ENCODE measurements around the gene CTSH. TPM values are rescaled to one million over a fixed set of nuclear protein-coding genes. Genes with fewer than 3 reads are reported as not detected.

CTSH gene
- total RNA-seq, 1 donor from 2014 or later = 40.5 TPM

DNA sequence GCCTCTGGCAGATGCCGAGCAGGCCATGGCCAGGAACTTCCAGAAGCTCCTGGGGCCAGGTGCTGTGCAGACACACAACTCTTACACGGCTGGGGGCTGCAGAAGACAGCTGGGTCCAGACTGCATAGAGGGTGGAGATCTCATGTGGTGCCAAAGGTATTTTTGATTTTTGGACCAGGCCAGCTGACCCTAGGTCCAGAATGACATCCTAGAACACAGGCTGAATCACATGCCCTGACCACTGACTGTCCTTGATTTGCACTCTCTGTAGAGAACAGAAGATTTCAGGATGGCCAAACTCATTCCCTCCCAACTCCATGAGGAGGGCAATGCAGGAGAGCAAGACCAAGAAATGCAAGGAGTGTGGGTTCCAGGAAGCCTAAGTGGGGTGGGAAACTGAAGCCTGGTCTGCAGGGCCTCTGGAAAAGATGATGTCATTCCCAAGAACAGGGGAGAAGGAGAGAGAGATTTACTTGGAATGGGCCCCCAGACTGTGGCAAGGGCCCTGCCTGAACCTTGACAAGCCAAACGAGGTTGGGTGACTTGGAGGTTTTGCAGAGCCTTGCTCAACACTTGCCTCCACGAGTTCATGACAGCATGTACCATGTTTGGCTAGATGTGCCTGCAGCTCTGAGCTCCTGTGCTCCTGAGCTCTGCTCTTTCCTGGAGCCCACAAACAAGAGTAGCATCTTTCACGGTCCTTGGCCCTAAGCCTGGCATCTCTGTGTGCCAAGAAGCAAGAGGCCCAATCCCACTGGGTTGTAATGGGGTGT is 38.5 kb upstream of the CTSH start:
- Mint-ChIP-seq H3K9me3 (no peaks in the 10 kb centered on the region), H3K27me3 (peaks cover 5% of the 10 kb centered on the region), H3K4me3 (no peak overlapping the region), H3K4me1 (peaks cover 6% of the 10 kb centered on the region), H3K36me3 (ENCODE audit: low read depth) (no peaks in the 10 kb centered on the region), H3K27ac (no peak overlapping the region)
- intact Hi-C loops (cut with micrococcal nuclease) = no loop called here
- DNase-seq = no peak

DNA sequence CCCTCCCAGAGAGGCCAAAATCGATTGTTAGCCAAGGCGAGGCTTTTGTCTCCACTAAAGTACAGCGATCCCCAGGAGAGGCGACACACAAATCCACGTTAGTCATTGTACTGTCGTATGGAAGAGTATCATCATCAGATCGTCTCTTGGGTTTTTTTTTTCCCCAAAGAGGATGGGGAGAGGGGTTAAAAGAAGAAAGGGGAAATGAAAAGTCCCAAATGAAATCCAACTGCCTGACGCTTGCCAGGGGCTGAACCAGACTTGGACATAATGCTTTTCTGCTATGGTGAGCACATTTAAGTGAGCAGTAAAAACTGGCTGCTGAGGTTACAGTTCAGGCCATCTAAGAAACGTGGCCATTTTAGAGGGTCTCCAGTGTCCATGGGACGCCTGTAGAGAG is 37.9 kb upstream of the CTSH start:
- Mint-ChIP-seq H3K4me1 (peaks cover 7% of the 10 kb centered on the region), H3K4me3 (no peak overlapping the region), H3K36me3 (ENCODE audit: low read depth) (no peaks in the 10 kb centered on the region), H3K27ac (no peak overlapping the region), H3K9me3 (no peaks in the 10 kb centered on the region), H3K27me3 (peaks cover 5% of the 10 kb centered on the region)
- DNase-seq = no peak
- intact Hi-C loops (cut with micrococcal nuclease) = no loop called here

DNA sequence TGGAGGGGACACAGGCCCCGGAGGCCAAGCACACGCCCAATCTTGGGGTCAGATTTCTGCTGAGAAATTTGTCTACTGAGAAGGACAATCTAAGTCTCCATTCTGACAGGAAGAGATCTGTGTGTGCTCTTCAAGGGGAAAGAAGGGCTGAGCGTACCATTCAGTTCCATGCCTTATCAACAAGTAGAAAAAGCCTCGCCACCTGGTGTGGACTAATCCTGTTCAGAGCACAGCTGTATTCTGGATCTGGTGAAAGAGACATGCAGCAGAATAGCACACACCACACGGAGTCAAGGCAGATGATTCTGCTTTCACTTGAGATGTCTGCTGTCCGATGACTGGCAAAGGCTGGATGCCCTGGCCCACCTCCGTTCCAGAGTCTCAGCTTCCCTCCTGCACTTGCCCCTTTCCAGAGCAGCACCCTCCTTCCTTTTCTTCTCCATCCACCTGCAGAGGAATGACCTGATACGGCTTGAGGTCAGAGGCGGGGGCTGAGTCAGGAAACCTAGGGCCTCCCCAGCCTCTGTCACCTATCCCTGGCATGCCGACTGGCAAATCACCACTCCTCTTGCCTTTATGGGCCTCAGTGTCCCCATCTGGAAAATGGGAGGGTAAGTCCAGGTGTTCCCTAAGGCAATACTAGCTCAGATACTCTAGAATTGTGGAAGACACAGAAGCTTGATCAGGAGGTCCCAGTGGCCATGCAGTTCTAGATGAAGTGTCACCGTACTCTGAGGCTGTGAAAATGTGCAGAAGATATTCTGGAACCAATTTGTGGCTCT is 36.9 kb upstream of the CTSH start:
- Mint-ChIP-seq H3K27me3 (peaks cover 5% of the 10 kb centered on the region), H3K36me3 (ENCODE audit: low read depth) (no peaks in the 10 kb centered on the region), H3K4me3 (no peak overlapping the region), H3K4me1 (peaks cover 13% of the 10 kb centered on the region), H3K27ac (no peak overlapping the region), H3K9me3 (no peaks in the 10 kb centered on the region)
- no peak for DNase-seq
- intact Hi-C loops (cut with micrococcal nuclease) = no loop called here

DNA sequence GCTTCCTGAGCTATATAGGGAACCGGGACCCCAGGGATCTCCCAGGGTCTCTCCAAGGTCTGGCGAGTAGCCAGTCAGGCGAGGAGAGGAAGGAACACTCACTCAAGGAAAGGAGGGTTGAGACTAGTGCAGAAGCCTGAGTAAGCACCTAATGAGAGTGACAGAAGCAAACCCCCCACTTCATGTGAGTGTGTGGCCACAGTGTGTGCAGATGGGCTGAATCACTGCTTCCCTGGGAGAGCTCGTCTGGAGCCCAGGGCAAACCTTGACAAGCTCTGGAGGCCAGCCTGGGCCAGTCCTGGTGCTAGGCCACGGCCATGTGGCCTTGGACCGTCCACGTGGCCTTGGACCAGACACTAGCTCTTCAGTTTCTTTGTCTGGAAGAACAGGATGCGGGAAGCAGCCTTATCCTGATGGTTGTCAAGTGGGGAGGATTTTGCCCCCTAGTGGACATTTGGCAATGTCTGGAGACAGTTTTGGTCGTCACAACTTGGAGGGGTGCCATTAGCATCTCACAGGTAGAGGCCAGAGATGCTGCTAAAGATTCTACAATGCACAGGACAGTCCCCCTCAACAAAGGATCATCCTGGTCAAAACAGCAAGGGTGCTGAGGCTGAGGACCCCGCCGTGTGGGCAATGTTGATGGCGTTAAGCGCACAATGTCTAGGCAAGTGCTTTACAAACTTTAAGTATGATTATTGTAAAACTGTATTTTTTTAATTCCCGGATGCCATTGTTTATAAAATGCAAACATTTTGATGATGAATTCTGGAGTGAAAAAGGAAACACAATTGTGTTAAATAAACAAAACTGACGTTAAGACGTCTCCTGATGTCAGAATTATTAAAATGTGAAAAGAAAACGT is 34.8 kb upstream of the CTSH start:
- intact Hi-C loops (cut with micrococcal nuclease) = no loop called here
- H3K4me1 Mint-ChIP-seq = peaks cover 13% of the 10 kb centered on the region
- H3K9me3 Mint-ChIP-seq = no peaks in the 10 kb centered on the region
- DNase-seq = peak; percentile 77
- peaks cover 3% of the 10 kb centered on the region for H3K27me3 Mint-ChIP-seq
- no peak overlapping the region for H3K4me3 Mint-ChIP-seq
- no peaks in the 10 kb centered on the region for H3K36me3 Mint-ChIP-seq (ENCODE audit: low read depth)
- H3K27ac Mint-ChIP-seq = no peak overlapping the region

DNA sequence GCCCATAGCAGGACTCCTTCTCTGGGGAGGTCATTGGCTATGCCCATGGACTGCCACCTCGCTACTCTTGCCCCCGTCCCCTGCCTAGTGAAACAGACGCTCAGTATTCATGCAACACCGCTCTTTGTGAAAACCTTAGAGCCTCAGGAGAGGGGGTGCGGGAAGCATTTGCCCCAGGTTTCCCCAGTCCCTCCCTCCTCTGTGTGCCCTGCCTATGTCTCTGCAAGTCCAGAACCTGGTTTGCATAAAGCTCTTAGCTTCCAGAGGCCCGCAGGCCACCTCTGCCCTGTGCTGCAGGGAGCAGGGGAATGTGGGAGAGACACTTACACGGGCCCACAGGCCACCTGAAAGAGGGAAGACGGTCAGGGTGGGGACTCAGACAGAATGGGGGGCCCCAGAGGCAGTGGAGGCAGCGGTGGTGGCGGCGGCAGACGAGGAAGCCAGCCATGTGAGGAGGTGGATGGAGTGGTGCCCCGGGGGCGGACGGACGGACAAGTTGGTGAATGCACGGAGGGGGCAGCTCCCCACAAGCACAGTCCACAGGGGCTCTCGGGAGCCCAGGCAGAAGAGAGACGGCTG is 33.8 kb upstream of the CTSH start:
- intact Hi-C loops (cut with micrococcal nuclease) = no loop called here
- H3K4me3 Mint-ChIP-seq = no peak overlapping the region
- H3K36me3 Mint-ChIP-seq (ENCODE audit: low read depth) = no peaks in the 10 kb centered on the region
- H3K27me3 Mint-ChIP-seq = peaks cover 3% of the 10 kb centered on the region
- peaks cover 13% of the 10 kb centered on the region for H3K4me1 Mint-ChIP-seq
- no peaks in the 10 kb centered on the region for H3K9me3 Mint-ChIP-seq
- H3K27ac Mint-ChIP-seq = no peak overlapping the region
- DNase-seq = no peak

DNA sequence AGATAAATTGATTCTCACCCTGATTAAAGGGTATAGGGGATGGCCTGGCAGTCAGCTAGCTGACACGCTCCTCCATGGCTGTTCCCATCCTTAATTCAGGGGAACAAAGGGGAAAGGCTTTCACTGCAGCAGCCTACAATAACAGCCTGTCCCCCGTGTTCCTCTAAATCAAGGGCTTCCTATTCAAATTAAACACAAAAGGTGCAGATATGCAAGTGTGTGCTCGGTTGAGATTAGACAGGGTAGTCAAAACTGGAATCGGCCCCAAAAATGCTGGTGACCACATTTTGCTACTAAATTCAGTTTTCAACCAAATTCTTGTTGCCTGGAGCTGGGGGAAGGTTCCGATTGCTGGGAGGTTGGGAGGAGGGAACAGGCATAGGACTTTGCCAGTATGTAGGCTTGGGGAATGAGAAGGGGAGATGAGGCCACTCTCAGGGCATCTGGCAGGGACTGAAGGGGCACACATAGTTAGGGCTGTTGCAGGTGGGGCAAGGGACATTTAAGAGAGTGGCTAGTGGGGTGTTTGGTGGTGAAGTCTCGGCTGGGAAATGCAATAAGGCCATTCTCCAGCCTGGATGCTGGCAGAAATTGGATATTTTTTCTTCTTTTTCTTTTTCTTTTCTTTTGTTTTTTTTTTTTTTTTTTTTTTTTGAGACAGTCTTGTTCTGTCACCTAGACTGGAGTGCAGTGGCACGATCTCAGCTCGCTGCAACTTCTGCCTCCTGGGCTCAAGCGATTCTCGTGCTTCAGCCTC is 32.9 kb upstream of the CTSH start:
- H3K9me3 Mint-ChIP-seq = no peaks in the 10 kb centered on the region
- H3K4me3 Mint-ChIP-seq = no peak overlapping the region

DNA sequence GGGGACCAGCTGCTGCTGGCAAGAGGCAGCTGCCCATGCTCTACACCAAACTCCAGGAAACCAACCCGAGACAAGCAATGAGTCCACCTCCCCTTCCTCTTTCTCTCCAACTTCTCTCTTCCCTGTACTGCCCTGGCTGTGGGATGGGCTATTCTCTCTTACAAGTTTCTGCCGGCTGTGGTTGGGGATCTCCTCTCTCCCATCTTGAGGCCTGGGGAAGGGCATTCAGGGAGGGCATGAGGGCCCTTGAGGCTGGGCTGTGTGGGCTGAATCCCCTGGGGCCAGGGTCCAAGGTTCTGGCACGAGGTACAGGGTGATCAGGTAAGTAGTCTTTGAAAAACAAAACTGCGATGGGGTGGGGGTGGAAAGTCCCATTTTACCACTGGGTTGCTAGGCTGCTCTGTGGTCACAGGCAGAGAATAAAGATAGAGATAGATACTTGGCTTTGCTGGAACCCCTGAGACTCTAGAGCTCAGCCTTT is 32.3 kb upstream of the CTSH start:
- Mint-ChIP-seq H3K27me3 (peaks cover 2% of the 10 kb centered on the region), H3K9me3 (no peaks in the 10 kb centered on the region), H3K4me1 (peaks cover 13% of the 10 kb centered on the region), H3K27ac (peak overlapping the region; percentile 73), H3K4me3 (no peak overlapping the region), H3K36me3 (ENCODE audit: low read depth) (no peaks in the 10 kb centered on the region)
- intact Hi-C loops (cut with micrococcal nuclease) = loop anchor here (2.0 kb wide), 1 partner anchor 66 kb away; no protein-coding TSS in a partner anchor
- DNase-seq = no peak

More for the DNA sequence above, 32.9 kb upstream of the CTSH start:
- no peak for DNase-seq
- Mint-ChIP-seq H3K36me3 (ENCODE audit: low read depth) (no peaks in the 10 kb centered on the region), H3K4me1 (peaks cover 13% of the 10 kb centered on the region), H3K27me3 (peaks cover 2% of the 10 kb centered on the region), H3K27ac (peak overlapping the region; percentile 73)
- intact Hi-C loops (cut with micrococcal nuclease) = loop anchor here (2.0 kb wide), 1 partner anchor 67 kb away; no protein-coding TSS in a partner anchor

DNA sequence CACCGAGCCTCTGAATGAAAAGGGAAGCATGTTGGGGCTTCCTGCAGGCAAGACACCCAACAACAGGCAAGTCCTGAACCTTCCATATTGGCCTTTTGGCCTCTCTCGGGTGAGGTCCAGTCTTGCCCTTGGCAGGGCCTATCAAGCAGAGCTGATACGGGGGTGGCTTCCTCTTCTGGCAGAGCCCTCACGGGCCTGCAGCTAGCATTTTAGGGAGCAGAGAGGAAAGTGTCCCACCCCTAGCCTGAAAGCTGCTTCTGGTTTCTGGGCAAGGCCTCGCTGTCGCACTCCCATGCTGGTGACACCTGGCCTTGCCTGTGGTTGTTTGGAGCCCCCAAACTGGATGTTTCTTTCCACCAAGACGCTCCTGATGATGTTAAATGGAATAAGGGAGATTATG is 31.8 kb upstream of the CTSH start:
- Mint-ChIP-seq H3K9me3 (no peaks in the 10 kb centered on the region), H3K27me3 (peaks cover 2% of the 10 kb centered on the region), H3K36me3 (ENCODE audit: low read depth) (no peaks in the 10 kb centered on the region), H3K4me1 (peaks cover 13% of the 10 kb centered on the region), H3K4me3 (no peak overlapping the region), H3K27ac (no peak overlapping the region)
- DNase-seq = no peak
- intact Hi-C loops (cut with micrococcal nuclease) = loop anchor here (2.0 kb wide), 1 partner anchor 66 kb away; no protein-coding TSS in a partner anchor

DNA sequence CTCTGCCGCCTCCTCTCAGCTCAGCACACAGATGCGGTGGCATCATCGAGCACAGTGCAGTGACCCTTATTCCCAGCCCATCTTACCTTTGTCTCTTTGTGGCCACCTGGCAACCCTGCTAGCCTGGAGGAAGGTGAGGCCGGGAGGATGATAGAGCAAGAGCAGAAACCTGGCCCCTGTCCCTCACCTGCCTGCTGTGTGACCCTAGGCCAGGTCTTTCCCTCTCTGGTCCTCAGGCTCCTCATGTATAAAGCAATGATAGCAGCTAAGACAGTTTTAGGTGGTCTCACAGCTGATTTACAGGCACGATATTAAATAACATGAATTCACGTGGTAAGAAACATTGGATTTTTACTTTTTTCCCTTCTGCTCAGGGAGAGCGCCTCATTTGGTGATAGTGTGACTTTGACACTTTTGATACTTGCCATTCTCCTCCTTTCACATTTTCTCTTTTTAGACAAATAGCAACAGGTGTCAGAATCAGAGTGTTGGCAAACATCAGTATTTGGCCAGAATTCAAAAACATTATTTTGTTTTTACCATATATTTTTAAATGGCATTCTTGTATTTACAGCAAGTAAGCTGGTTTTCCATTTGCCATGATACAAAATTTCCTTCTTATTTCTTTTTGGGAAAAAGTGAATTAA is 29.5 kb upstream of the CTSH start:
- peaks cover 11% of the 10 kb centered on the region for H3K4me1 Mint-ChIP-seq
- no peak for DNase-seq
- peaks cover 2% of the 10 kb centered on the region for H3K27me3 Mint-ChIP-seq
- H3K36me3 Mint-ChIP-seq (ENCODE audit: low read depth) = no peaks in the 10 kb centered on the region
- intact Hi-C loops (cut with micrococcal nuclease) = no loop called here
- no peak overlapping the region for H3K4me3 Mint-ChIP-seq
- H3K27ac Mint-ChIP-seq = no peak overlapping the region
- H3K9me3 Mint-ChIP-seq = no peaks in the 10 kb centered on the region

DNA sequence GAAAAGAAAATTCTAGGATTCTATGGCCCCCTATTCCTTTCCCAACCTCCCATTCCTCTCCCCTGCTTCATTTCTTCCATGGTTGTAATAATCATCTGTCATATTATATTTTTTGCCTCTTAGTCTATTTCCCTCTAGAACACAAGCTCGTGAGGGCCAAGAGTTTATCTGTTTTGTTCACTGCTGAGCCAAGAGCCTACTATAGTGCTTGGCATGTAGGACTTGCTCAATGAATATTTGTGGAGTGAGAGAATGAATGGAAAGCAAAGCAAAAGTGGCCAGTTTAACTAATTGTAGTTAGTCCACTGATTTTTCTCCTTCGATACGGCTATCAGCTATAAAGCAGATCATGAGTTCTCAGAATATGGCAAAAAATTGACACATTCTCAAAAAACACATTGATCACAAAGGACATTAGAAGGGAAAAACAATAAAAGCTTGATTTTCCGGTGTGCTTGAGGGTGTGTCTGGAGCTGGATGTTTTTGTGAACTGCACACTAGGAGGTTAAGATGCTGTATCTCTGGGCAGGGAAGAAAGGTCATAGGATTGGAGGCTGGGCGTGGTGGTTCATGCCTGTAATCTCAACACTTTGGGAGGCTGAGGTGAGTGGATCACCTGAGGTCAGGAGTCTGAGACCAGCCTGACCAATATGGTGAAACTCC is 25.0 kb upstream of the CTSH start:
- H3K4me1 Mint-ChIP-seq = no peaks in the 10 kb centered on the region
- peaks cover 8% of the 10 kb centered on the region for H3K27me3 Mint-ChIP-seq
- H3K36me3 Mint-ChIP-seq (ENCODE audit: low read depth) = no peaks in the 10 kb centered on the region
- H3K9me3 Mint-ChIP-seq = no peaks in the 10 kb centered on the region
- intact Hi-C loops (cut with micrococcal nuclease) = no loop called here
- no peak overlapping the region for H3K27ac Mint-ChIP-seq
- no peak overlapping the region for H3K4me3 Mint-ChIP-seq
- no peak for DNase-seq

DNA sequence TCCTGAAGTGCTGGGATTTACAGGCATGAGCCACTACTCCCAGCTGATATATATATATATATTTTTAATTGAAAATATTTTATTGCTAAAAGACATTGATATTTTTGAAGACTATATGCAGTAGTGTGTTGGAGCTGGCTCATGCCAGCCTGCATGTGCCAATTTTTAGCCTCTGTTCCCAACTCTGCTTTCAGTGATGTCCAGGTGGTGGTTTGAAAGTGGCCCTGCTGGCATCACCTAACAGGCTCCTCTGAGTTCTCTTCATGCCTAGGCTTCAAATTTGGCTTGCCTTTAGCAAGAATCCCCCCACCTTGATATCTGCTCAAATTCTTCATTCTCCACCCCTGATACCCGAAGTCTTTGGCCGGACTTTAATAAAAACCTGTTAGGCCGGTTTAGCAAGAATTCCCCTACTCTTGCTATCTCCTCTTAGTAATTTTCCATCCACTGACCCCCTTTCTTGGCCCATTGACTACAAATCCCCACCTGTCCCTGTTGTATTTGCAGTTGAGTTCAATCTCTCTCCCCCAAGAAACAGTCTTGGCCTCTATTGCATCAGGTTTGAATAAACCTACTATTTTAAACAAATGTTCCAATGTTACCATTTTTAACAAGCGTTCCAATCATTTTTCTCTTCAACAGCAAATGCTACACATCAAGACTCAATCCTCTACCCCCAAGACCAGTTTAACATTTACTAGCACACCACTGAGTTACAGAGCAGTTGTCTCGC is 23.9 kb upstream of the CTSH start:
- H3K4me1 Mint-ChIP-seq = no peaks in the 10 kb centered on the region
- DNase-seq = no peak
- intact Hi-C loops (cut with micrococcal nuclease) = no loop called here
- H3K9me3 Mint-ChIP-seq = no peaks in the 10 kb centered on the region
- H3K27me3 Mint-ChIP-seq = peaks cover 8% of the 10 kb centered on the region
- no peaks in the 10 kb centered on the region for H3K36me3 Mint-ChIP-seq (ENCODE audit: low read depth)
- H3K4me3 Mint-ChIP-seq = no peak overlapping the region
- no peak overlapping the region for H3K27ac Mint-ChIP-seq

DNA sequence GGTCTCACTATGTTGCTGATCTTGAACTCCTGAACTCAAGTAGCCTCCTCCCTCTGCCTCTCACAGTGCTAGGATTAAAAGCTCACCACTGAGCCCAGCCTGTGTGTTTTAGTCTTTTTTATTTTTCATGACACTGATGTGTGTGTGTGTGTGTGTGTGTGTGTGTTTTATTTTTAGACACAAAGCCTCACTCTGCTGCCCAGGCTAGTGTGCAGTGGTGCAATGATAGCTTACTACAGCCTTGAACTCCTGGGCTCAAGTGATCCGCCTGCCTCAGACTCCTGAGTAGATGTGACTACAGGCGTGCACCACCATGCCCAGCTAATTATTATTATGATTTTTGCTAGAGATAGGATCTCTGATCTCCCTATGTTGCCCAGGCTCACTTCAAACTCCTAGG is 23.3 kb upstream of the CTSH start:
- no peak for DNase-seq
- Mint-ChIP-seq H3K36me3 (ENCODE audit: low read depth) (no peaks in the 10 kb centered on the region), H3K4me3 (no peak overlapping the region), H3K4me1 (no peaks in the 10 kb centered on the region), H3K27ac (no peak overlapping the region), H3K27me3 (peaks cover 8% of the 10 kb centered on the region), H3K9me3 (no peaks in the 10 kb centered on the region)
- intact Hi-C loops (cut with micrococcal nuclease) = no loop called here
